PC-9 (cell line): ENCODE results near the gene DLD. TPM values are rescaled to one million over a fixed set of nuclear protein-coding genes. Genes with fewer than 3 reads are reported as not detected.
A peak's percentile ranks its signal among the peaks of the same experiment; 100 is the strongest.
"Not testable (repeated sequence)": the region's sequence is repeated elsewhere in the genome, so short reads cannot be mapped to it uniquely, and the experiment has no call there.

Experiments used
- BruUV-seq: library from RNA; stranded (reverse); fragments of 400-500 nt; replicated peaks from 2 replicates; lab custom pipeline; 2021; lab: Mats Ljungman, UMichigan
- CTCF ChIA-PET: fragments of 300-600 bp; sonication (Branson Sonifier 250); formaldehyde crosslinking; loops from one replicate; lab custom pipeline; 2022; ENCODE audit warnings: antibody characterized with exemption; lab: Charles Lee
- POLR2A ChIA-PET: fragments of 300-600 bp; sonication (Branson Sonifier 250); formaldehyde crosslinking; loops from one replicate; lab custom pipeline; 2022; ENCODE audit warnings: antibody characterized with exemption; ENCODE audit not compliant: unreplicated experiment; lab: Charles Lee
- DNase-seq, 2 experiments: peaks; one replicate each; pipeline versions ENCODE4 v3.0.0 to v3.0.0-alpha.2; 2015 to 2022; ENCODE audit warnings: mixed read lengths in 1 of 2
- H2AFZ ChIP-seq: fragments of 200-600 bp; sonication (generic); 2 replicates; pipeline ENCODE4 v1.8.1; 2017; ENCODE audit warnings: antibody characterized with exemption
- H3F3A ChIP-seq: fragments of 200-600 bp; sonication (generic); 2 replicates; pipeline ENCODE4 v1.8.1; 2017; ENCODE audit warnings: antibody characterized with exemption, mild to moderate bottlenecking, low read depth; ENCODE audit not compliant: insufficient read depth
- H3K27ac ChIP-seq: fragments of 200-600 bp; sonication (generic); 2 replicates; pipeline ENCODE4 v1.6.1; 2016; ENCODE audit warnings: mixed run types
- H3K27me3 ChIP-seq: fragments of 200-600 bp; sonication (generic); 2 replicates; pipeline ENCODE4 v1.6.1; 2016; ENCODE audit warnings: low read depth, mixed run types; ENCODE audit not compliant: insufficient read depth
- H3K36me3 ChIP-seq: fragments of 200-600 bp; sonication (generic); 2 replicates; pipeline ENCODE4 v1.6.1; 2016; ENCODE audit warnings: low read depth, mixed run types
- H3K4me1 ChIP-seq: fragments of 200-600 bp; sonication (generic); replicated peaks from 2 replicates; pipeline ENCODE4 v1.6.1; 2016; ENCODE audit warnings: mixed run types; ENCODE audit not compliant: insufficient read depth
- H3K4me2 ChIP-seq: fragments of 200-600 bp; sonication (generic); 2 replicates; pipeline ENCODE4 v1.6.1; 2017; ENCODE audit warnings: mixed run types
- H3K4me3 ChIP-seq: fragments of 200-600 bp; sonication (generic); 2 replicates; pipeline ENCODE4 v1.6.1; 2016; ENCODE audit warnings: mixed run types
- H3K79me2 ChIP-seq: fragments of 200-600 bp; sonication (generic); 2 replicates; pipeline ENCODE4 v1.6.1; 2017; ENCODE audit warnings: low read depth, mixed run types
- H3K9me2 ChIP-seq: fragments of 200-600 bp; sonication (generic); 2 replicates; pipeline ENCODE4 v1.8.1; 2017; ENCODE audit warnings: mild to moderate bottlenecking; ENCODE audit not compliant: insufficient read depth
- H3K9me3 ChIP-seq: fragments of 200-600 bp; sonication (generic); 2 replicates; pipeline ENCODE4 v1.8.1; 2016; ENCODE audit warnings: low read depth; ENCODE audit not compliant: insufficient read depth
- H4K20me1 ChIP-seq: fragments of 200-600 bp; sonication (generic); 2 replicates; pipeline ENCODE4 v1.8.1; 2017; ENCODE audit not compliant: insufficient read depth
- EZH2 ChIP-seq: fragments of 200-600 bp; sonication (generic); IDR thresholded peaks from 2 replicates; pipeline ENCODE4 v1.8.0; 2017; ENCODE audit warnings: antibody characterized with exemption, low read depth
- intact Hi-C: fragments of 100-400 bp; cut with micrococcal nuclease; formaldehyde crosslinking; loops from one replicate; pipeline ENCODE4 v1.10.0; 2022; ENCODE audit not compliant: unreplicated experiment
- total RNA-seq: library from RNA; stranded (reverse); gene quantifications from 2 replicates; pipeline ENCODE4 v1.2.3, GENCODE V29; 2021
- TF ChIP-seq, protein P1 (sequence below): fragments of 200-600 bp; sonication (generic); conservative IDR thresholded peaks from 2 replicates; pipeline ENCODE4 v1.6.1; 2017; ENCODE audit warnings: mixed run types, antibody characterized with exemption, mild to moderate bottlenecking, moderate library complexity

The DLD gene
- total RNA-seq, 1 experiment from 2014 or later = 157 TPM

- H3K27me3 ChIP-seq = no peaks in the 10 kb centered on the region
- DNase-seq = no peak
- H3K4me3 ChIP-seq = no peak overlapping the region
- BruUV-seq = no TSS peak
- no peak overlapping the region for H2AFZ ChIP-seq
- intact Hi-C loops = no loop called here
- no peak overlapping the region for H3K4me2 ChIP-seq
- peak overlapping the region; percentile 8; the same call in 1 of the 2 replicates for H3K27ac ChIP-seq
- H3K36me3 ChIP-seq = peaks cover 68% of the 10 kb centered on the region
- peaks cover 7% of the 10 kb centered on the region; the same call in 1 of the 2 replicates for H3K79me2 ChIP-seq
- H3K9me3 ChIP-seq = no peaks in the 10 kb centered on the region
- peaks cover 17% of the 10 kb centered on the region; the same call in 1 of the 2 replicates for H3F3A ChIP-seq
- H3K4me1 ChIP-seq = peaks cover 10% of the 10 kb centered on the region
- TF ChIP-seq EZH2 = no peak
- TF ChIP-seq, protein P1, sequence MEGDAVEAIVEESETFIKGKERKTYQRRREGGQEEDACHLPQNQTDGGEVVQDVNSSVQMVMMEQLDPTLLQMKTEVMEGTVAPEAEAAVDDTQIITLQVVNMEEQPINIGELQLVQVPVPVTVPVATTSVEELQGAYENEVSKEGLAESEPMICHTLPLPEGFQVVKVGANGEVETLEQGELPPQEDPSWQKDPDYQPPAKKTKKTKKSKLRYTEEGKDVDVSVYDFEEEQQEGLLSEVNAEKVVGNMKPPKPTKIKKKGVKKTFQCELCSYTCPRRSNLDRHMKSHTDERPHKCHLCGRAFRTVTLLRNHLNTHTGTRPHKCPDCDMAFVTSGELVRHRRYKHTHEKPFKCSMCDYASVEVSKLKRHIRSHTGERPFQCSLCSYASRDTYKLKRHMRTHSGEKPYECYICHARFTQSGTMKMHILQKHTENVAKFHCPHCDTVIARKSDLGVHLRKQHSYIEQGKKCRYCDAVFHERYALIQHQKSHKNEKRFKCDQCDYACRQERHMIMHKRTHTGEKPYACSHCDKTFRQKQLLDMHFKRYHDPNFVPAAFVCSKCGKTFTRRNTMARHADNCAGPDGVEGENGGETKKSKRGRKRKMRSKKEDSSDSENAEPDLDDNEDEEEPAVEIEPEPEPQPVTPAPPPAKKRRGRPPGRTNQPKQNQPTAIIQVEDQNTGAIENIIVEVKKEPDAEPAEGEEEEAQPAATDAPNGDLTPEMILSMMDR = no peak
- H4K20me1 ChIP-seq = 0 out of 2 replicates have a peak, but pooled peaks cover 3% of the 10 kb centered on the region
- ChIA-PET POLR2A (no interaction called here), CTCF (no interaction called here)
- H3K9me2 ChIP-seq = no peaks in the 10 kb centered on the region
Measured at GRCh38 chr7:107917763-107918651, 27.0 kb downstream of the DLD start.

DNA sequence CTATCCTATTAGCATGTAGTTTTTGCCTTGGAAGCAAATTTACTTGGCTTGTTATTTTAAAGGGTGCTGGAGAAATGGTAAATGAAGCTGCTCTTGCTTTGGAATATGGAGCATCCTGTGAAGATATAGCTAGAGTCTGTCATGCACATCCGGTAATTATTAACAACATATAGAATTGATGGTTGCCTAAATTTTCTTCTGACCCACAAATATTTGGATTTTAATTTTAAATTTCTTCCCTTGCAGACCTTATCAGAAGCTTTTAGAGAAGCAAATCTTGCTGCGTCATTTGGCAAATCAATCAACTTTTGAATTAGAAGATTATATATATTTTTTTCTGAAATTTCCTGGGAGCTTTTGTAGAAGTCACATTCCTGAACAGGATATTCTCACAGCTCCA, 28.0 kb downstream of the DLD start:
- no TSS peak for BruUV-seq
- H3K4me1 ChIP-seq = peaks cover 2% of the 10 kb centered on the region
- POLR2A ChIA-PET = interaction anchor here (0.6 to 0.7 kb wide), 2 partner anchors 8 to 574 kb away, joined by 5 to 6 read pairs; no protein-coding TSS in a partner anchor
- H3K79me2 ChIP-seq = no peaks in the 10 kb centered on the region
- 0 out of 2 replicates have a peak, but pooled peaks cover 3% of the 10 kb centered on the region for H4K20me1 ChIP-seq
- peaks cover 23% of the 10 kb centered on the region; the same call in 1 of the 2 replicates for H3F3A ChIP-seq
- no peak for TF ChIP-seq EZH2
- TF ChIP-seq, protein P1 = no peak
- intact Hi-C loops = no loop called here
- peaks cover 61% of the 10 kb centered on the region for H3K36me3 ChIP-seq
- CTCF ChIA-PET = interaction anchor here (0.6 kb wide), 1 partner anchor 11 kb away, joined by 3 read pairs; no protein-coding TSS in a partner anchor
- H3K9me3 ChIP-seq = no peaks in the 10 kb centered on the region
- H3K9me2 ChIP-seq = no peaks in the 10 kb centered on the region
- no peak overlapping the region for H3K4me3 ChIP-seq
- H3K4me2 ChIP-seq = no peak overlapping the region
- no peak overlapping the region; the same call in 1 of the 2 replicates for H3K27ac ChIP-seq
- no peaks in the 10 kb centered on the region for H3K27me3 ChIP-seq
- no peak overlapping the region for H2AFZ ChIP-seq
- no peak for DNase-seq

DNA sequence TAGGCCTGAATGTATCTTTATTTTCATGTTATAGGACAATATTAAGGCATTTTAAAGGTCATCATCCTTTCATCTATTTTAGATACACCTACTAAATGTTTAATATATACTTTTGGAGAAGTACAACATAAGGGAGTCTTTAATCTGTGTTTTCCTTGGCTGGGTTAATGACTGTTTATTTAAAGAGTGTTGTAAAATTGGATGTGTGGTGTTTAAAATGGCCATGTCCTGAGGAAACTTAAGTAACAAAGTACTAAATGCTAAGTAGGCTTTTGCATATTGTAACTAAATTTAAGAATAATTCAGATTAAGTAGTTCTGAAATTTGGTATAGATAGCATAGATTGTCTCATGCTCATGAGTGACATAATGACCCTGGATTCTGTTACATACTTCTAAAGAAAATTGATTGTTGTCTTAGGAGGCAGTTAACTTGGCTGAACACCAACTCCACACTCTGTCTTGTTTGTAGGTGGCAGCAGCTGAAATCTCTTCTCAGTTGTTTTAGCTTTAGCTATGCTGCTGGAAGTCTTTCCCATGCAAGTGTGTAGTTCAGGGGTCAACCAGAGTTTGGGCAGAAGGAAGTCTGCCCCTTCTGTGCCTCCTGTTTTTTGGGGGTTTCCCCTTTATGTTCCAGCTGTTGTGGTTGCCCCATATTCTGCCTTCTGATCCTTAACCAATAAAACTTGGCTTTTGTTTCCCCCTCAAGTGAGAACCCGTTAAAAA, 29.2 kb downstream of the DLD start:
- H3K36me3 ChIP-seq = peaks cover 67% of the 10 kb centered on the region
- CTCF ChIA-PET = no interaction called here

GRCh38 chr7:107921826-107922225, 30.8 kb downstream of the DLD start:
- peaks cover 72% of the 10 kb centered on the region for H3K36me3 ChIP-seq
- BruUV-seq, CTCF ChIA-PET: not testable (repeated sequence)

More for the DNA sequence above, 29.2 kb downstream of the DLD start:
- BruUV-seq = no TSS peak
- Histone ChIP-seq H3K79me2 (no peaks in the 10 kb centered on the region), H3F3A (peaks cover 34% of the 10 kb centered on the region), H3K27ac (peak overlapping the region; percentile 21; the same call in 1 of the 2 replicates), H4K20me1 (peaks cover 3% of the 10 kb centered on the region; the same call in 1 of the 2 replicates), H2AFZ (no peak overlapping the region), H3K4me3 (no peak overlapping the region), H3K9me2 (no peaks in the 10 kb centered on the region), H3K4me1 (no peaks in the 10 kb centered on the region), H3K4me2 (no peak overlapping the region), H3K9me3 (no peaks in the 10 kb centered on the region), H3K27me3 (no peaks in the 10 kb centered on the region)
- TF ChIP-seq, protein P1 = no peak
- TF ChIP-seq EZH2 = no peak
- no peak for DNase-seq
- POLR2A ChIA-PET = no interaction called here
- intact Hi-C loops = no loop called here

More at GRCh38 chr7:107921826-107922225, 30.8 kb downstream of the DLD start:
- POLR2A ChIA-PET, H3K27ac ChIP-seq, DNase-seq, H2AFZ ChIP-seq, H3K79me2 ChIP-seq, H3K27me3 ChIP-seq, H3K9me2 ChIP-seq, H3K9me3 ChIP-seq, H4K20me1 ChIP-seq, H3K4me1 ChIP-seq, H3K4me2 ChIP-seq, intact Hi-C loops, H3K4me3 ChIP-seq: not testable (repeated sequence)
- H3F3A ChIP-seq = peaks cover 37% of the 10 kb centered on the region
